Sigmoid colon (tissue), 7 donors: ENCODE data around the gene ETV6. TPM values are rescaled to one million over a fixed set of nuclear protein-coding genes. Genes with fewer than 3 reads are reported as not detected.
A peak's percentile ranks its signal among the peaks of the same experiment; 100 is the strongest.

Source experiments
- DNase-seq: peaks from one replicate; pipeline ENCODE4 v3.0.0-alpha.2; 2019
- H3K27ac ChIP-seq, 4 donors: fragments of 200-600 bp; sonication (generic); one replicate each; pipeline ENCODE4 v1.5.1; 2016 to 2019; ENCODE audit warnings: mild to moderate bottlenecking in 1 of 4
- H3K27me3 ChIP-seq, 3 donors: fragments of 200-600 bp; sonication (generic); one replicate each; pipeline ENCODE4 v1.5.1; 2019; ENCODE audit warnings: mild to moderate bottlenecking in 1 of 3
- H3K36me3 ChIP-seq, 4 donors: fragments of 200-600 bp; sonication (generic); one replicate each; pipeline ENCODE4 v1.5.1; 2016 to 2019
- H3K4me1 ChIP-seq, 4 donors: fragments of 200-600 bp; sonication (generic); one replicate each; pipeline ENCODE4 v1.5.1; 2017 to 2019
- H3K4me3 ChIP-seq, 4 donors: fragments of 200-600 bp; sonication (generic); one replicate each; pipeline ENCODE4 v1.5.1; 2017 to 2019; ENCODE audit warnings: mild to moderate bottlenecking in 2 of 4, moderate library complexity in 1 of 4
- H3K9me3 ChIP-seq, 4 donors: fragments of 200-600 bp in 3 of 4; sonication (generic) in 3 of 4; one replicate each; pipeline versions ENCODE4 v1.5.1 to v1.6.1; 2013 to 2019
- CTCF ChIP-seq, 4 experiments: fragments of 450-650 bp in 3 of 4; fragments of 200-600 bp in 1 of 4; IDR thresholded peaks; one replicate each; pipeline ENCODE4 v1.5.1; 2016 to 2019; ENCODE audit warnings: antibody characterized with exemption in 4 of 4, mild to moderate bottlenecking in 3 of 4, moderate library complexity in 2 of 4
- EP300 ChIP-seq, 4 donors: sonication (generic); formaldehyde crosslinking; IDR thresholded peaks; one replicate each; pipeline ENCODE4 v1.6.1; 2017; ENCODE audit warnings: antibody characterized with exemption in 4 of 4
- POLR2A ChIP-seq, 2 donors: fragments of 450-650 bp; IDR thresholded peaks; one replicate each; pipeline ENCODE4 v1.6.1; 2016; ENCODE audit warnings: antibody characterized with exemption in 2 of 2, mild to moderate bottlenecking in 2 of 2, moderate library complexity in 2 of 2
- POLR2AphosphoS5 ChIP-seq, 4 donors: sonication (generic); formaldehyde crosslinking; IDR thresholded peaks; one replicate each; pipeline ENCODE4 v1.6.1; 2017; ENCODE audit warnings: antibody characterized with exemption in 4 of 4
- WGBS, 2 donors: extraction: QIAGEN DNeasy Blood & Tissue Kit; methylation state at CpG; one replicate each; pipeline ENCODE4 v1.1.7; 2013; 5-methylcytosine and 5-hydroxymethylcytosine counted together
- intact Hi-C: fragments of 100-400 bp; cut with DNase I; formaldehyde crosslinking; loops from one replicate; pipeline ENCODE4 v1.15.1; 2023
- polyA plus RNA-seq, 3 donors: library from polyadenylated mRNA; stranded (reverse); fragments of 200-250 nt; gene quantifications; one replicate each; pipeline ENCODE4 v1.2.3, GENCODE V29; 2013
- total RNA-seq, 4 donors: library from RNA; depleted of rRNA; stranded (reverse); fragments of >200 nt; gene quantifications; one replicate each; pipeline ENCODE4 v1.1.0, GENCODE V29; 2016
- donor health status: healthy with polysubstance abuse.
- donor health status: Bipolar disorder and iron deficiency.
- donor health status: healthy.

ETV6 gene
- total and polyA plus RNA-seq, 7 donors: 8.4 to 35.2 (median 16.3) TPM

GRCh38 chr12:11823593-11823992, 174.1 kb downstream of the ETV6 start:
- H3K9me3 ChIP-seq: no peaks in the 10 kb centered on the region
- WGBS, 2 donors: 98% methylated on average over 9 of the region's 9 CpGs
- peak overlapping the region in 3 of 4 donors; percentile 57 to 66 (median 65) for H3K27ac ChIP-seq
- DNase-seq: no peak
- intact Hi-C loops: no loop called here
- no peak overlapping the region for H3K4me3 ChIP-seq
- peaks cover 0 to 6% (median 0%) of the 10 kb centered on the region in 4 donors for H3K36me3 ChIP-seq
- H3K4me1 ChIP-seq: peaks cover 0 to 63% (median 49%) of the 10 kb centered on the region in 4 donors
- TF ChIP-seq POLR2AphosphoS5 (IDR thresholded peaks at IDR 0.05): no peak
- no peak for TF ChIP-seq CTCF (IDR thresholded peaks at IDR 0.05)
- no peak for TF ChIP-seq POLR2A (IDR thresholded peaks at IDR 0.05)
- TF ChIP-seq EP300 (IDR thresholded peaks at IDR 0.05): no peak
- no peaks in the 10 kb centered on the region for H3K27me3 ChIP-seq

DNA sequence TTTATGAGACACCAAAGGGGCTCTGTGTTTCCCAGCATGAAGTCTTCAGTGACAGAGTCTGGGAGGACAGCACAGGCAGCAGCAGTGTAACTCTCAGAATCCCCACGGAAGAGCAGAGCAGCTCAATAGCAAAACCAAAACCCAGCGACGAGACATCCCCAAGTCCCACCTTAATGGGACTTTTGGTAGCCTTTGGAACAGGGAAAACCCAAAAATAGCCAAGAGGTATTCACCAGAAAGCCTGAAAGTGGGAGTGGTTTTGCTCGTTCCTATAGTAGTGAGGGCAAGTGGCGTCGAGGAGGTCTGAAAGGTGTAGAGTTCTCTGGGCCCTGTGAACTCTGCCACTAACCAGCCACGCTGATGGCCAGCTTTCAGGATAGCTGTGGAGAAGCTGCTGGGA, 174.6 kb downstream of the ETV6 start:
- Histone ChIP-seq H3K36me3 (peaks cover 0 to 6% (median 0%) of the 10 kb centered on the region in 4 donors), H3K9me3 (no peaks in the 10 kb centered on the region), H3K4me3 (no peak overlapping the region), H3K4me1 (peaks cover 0 to 62% (median 51%) of the 10 kb centered on the region in 4 donors), H3K27ac (peak overlapping the region in 3 of 4 donors; percentile 57 to 66 (median 65)), H3K27me3 (no peaks in the 10 kb centered on the region)
- TF ChIP-seq POLR2A (IDR thresholded peaks at IDR 0.05) (no peak), POLR2AphosphoS5 (IDR thresholded peaks at IDR 0.05) (peak in 1 of 4 donors; percentile 5)
- DNase-seq: no peak
- 94 to 96% methylated on average over 7 of the region's 7 CpGs for WGBS, 2 donors
- intact Hi-C loops: no loop called here

DNA sequence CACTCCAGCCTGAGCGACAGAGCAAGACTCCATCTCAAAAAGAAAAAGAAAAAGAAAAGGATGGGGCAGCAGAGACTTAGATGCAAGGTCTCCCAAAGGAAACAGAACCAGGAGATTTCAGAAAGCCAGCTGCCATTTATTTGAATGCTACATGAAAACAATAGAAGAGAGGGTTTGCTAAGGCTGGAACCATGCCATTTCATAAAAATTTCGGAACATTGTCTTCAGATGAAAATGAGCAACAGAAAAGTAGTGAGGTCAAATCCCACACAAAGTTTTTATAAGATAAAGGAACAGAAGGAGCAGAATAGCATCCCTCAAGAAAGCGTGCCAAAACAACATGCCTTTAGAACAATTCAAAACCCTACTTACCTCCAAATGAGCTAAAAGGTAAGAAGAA, 175.3 kb downstream of the ETV6 start:
- peaks cover 0 to 69% (median 57%) of the 10 kb centered on the region in 4 donors for H3K4me1 ChIP-seq
- peak overlapping the region in 3 of 4 donors; percentile 30 to 66 (median 58) for H3K27ac ChIP-seq
- WGBS, 2 donors: 78 to 94% methylated on average over 3 of the region's 3 CpGs
- H3K27me3 ChIP-seq: no peaks in the 10 kb centered on the region
- intact Hi-C loops: no loop called here
- H3K9me3 ChIP-seq: no peaks in the 10 kb centered on the region
- DNase-seq: no peak
- TF ChIP-seq CTCF (IDR thresholded peaks at IDR 0.05): no peak
- TF ChIP-seq POLR2A (IDR thresholded peaks at IDR 0.05): no peak
- TF ChIP-seq EP300 (IDR thresholded peaks at IDR 0.05): no peak
- TF ChIP-seq POLR2AphosphoS5 (IDR thresholded peaks at IDR 0.05): no peak
- no peak overlapping the region for H3K4me3 ChIP-seq
- H3K36me3 ChIP-seq: peaks cover 0 to 5% (median 0%) of the 10 kb centered on the region in 4 donors

DNA sequence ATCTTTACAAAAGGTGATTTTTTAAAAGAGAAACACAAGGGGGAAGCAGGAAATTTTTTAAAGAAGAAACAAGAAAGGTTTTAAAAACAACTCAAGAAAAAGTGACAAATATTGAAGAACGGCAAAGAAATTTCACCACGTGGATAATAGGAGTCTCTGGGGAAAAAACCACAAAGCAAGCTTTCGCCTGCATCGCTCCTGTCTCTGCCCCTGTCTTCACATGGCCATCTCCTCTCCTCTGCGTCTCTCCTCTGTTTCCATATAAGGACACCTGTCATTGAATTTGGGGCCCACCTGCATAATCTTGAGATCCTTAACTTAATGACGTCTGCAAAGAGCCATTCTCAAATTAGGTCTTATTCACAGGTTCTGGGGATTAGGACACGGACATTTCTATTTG, 175.8 kb downstream of the ETV6 start:
- H3K4me1 ChIP-seq: peaks cover 0 to 74% (median 62%) of the 10 kb centered on the region in 4 donors
- TF ChIP-seq CTCF (IDR thresholded peaks at IDR 0.05) (no peak), POLR2A (IDR thresholded peaks at IDR 0.05) (no peak), EP300 (IDR thresholded peaks at IDR 0.05) (no peak), POLR2AphosphoS5 (IDR thresholded peaks at IDR 0.05) (no peak)
- WGBS, 2 donors: 69 to 91% methylated on average over 7 of the region's 7 CpGs
- no peaks in the 10 kb centered on the region for H3K9me3 ChIP-seq
- no peak overlapping the region for H3K4me3 ChIP-seq
- H3K36me3 ChIP-seq: no peaks in the 10 kb centered on the region
- DNase-seq: no peak
- intact Hi-C loops: no loop called here
- no peaks in the 10 kb centered on the region for H3K27me3 ChIP-seq
- H3K27ac ChIP-seq: peak overlapping the region in 2 of 4 donors; percentile 30 to 58

DNA sequence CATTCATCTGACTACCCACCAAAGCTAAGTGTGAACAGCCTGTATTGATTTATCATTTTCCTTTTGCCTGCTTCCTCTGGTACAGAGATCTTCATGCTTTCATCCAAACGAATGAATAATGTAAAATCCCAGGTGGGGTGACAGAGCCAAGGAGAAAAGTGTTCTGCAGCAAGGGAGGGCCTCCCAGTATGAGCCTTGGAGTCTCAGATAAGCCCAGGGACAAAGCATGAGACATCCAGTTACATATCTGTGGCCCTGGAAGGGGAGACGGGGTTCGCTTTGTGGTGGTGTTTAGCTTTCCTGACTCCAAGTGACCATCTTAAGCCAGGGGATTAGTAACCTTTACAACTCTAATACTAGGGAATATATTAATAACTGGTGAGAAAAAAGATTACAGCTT, 177.1 kb downstream of the ETV6 start:
- Histone ChIP-seq H3K36me3 (no peaks in the 10 kb centered on the region), H3K9me3 (no peaks in the 10 kb centered on the region), H3K27me3 (no peaks in the 10 kb centered on the region), H3K4me3 (no peak overlapping the region), H3K27ac (peak overlapping the region in 3 of 4 donors; percentile 58 to 66 (median 64)), H3K4me1 (peaks cover 0 to 80% (median 68%) of the 10 kb centered on the region in 4 donors)
- intact Hi-C loops: no loop called here
- no peak for TF ChIP-seq POLR2AphosphoS5 (IDR thresholded peaks at IDR 0.05)
- no peak for DNase-seq
- WGBS, 2 donors: 83 to 89% methylated on average over 3 of the region's 3 CpGs
